NCI-H526 treated with DMSO at 0.1 percent for 48 hours (cell line): ENCODE data around the gene TRMU.

Experiments used
- DNase-seq: peaks from one replicate; lab custom pipeline; 2025; lab: John Stamatoyannopoulos, UW

Gene TRMU

GRCh38 chr22:46356496-46357480 lies 21.3 kb downstream of the TRMU start:
- no peak for DNase-seq

- DNase-seq: no peak
These were observed 22.4 kb downstream of the TRMU start for GRCh38 chr22:46357711-46358520.

GRCh38 chr22:46358766-46359165 lies 23.3 kb downstream of the TRMU start:
- DNase-seq: no peak

GRCh38 chr22:46359362-46359761 lies 23.8 kb downstream of the TRMU start:
- DNase-seq: no peak

GRCh38 chr22:46360097-46360496 lies 24.6 kb downstream of the TRMU start:
- DNase-seq: no peak

- DNase-seq: no peak
These were observed 25.4 kb downstream of the TRMU start for GRCh38 chr22:46360891-46361290.

- DNase-seq: no peak
These were observed 26.3 kb downstream of the TRMU start for GRCh38 chr22:46361826-46362202.

- no peak for DNase-seq
These were observed 26.9 kb downstream of the TRMU start for GRCh38 chr22:46362203-46362933.

- DNase-seq: no peak
These were observed 27.5 kb downstream of the TRMU start for GRCh38 chr22:46362934-46363515.

- DNase-seq: no peak
These were observed 28.3 kb downstream of the TRMU start for GRCh38 chr22:46363611-46364321.

- no peak for DNase-seq
These were observed 29.0 kb downstream of the TRMU start for GRCh38 chr22:46364341-46365165.

- no peak for DNase-seq
These were observed 29.7 kb downstream of the TRMU start for GRCh38 chr22:46365166-46365624.

GRCh38 chr22:46366327-46366731 lies 30.8 kb downstream of the TRMU start:
- no peak for DNase-seq

- no peak for DNase-seq
These were observed 31.5 kb downstream of the TRMU start for GRCh38 chr22:46366801-46367706.

- peak; percentile 16 for DNase-seq
These were observed 32.2 kb downstream of the TRMU start for GRCh38 chr22:46367707-46368191.

- DNase-seq: no peak
These were observed 32.9 kb downstream of the TRMU start for GRCh38 chr22:46368422-46368821.

- no peak for DNase-seq
These were observed 33.6 kb downstream of the TRMU start for GRCh38 chr22:46368871-46369715.
